GM12878 (cell line): ENCODE measurements around the gene ASXL2. TPM values are rescaled to one million over a fixed set of nuclear protein-coding genes. Genes with fewer than 3 reads are reported as not detected.

Experiments used
- ATAC-seq: fragments of 200-7000 bp; cut with Tn5 transposase; 3 replicates; pipeline ENCODE4 v1.9.1; 2020; ENCODE audit warnings: mild to moderate bottlenecking, moderate library complexity
- BruUV-seq: library from RNA; stranded (reverse); fragments of 400-500 nt; replicated peaks from 2 replicates; lab custom pipeline; 2021; lab: Mats Ljungman, UMichigan
- CTCF ChIA-PET: fragments of 300-600 bp; sonication (Branson Sonifier 250); formaldehyde crosslinking; extraction: SDS; loops from one replicate; lab custom pipeline; 2021; ENCODE audit warnings: inconsistent platforms; lab: Yijun Ruan, JAX
- POLR2A ChIA-PET: fragments of 350-600 bp; formaldehyde crosslinking; extraction: SDS; loops from one replicate; lab custom pipeline; 2021; ENCODE audit warnings: inconsistent platforms; lab: Charles Lee
- RAD21 ChIA-PET: fragments of 300-600 bp; sonication (Branson Sonifier 250); formaldehyde crosslinking; loops from one replicate; lab custom pipeline; 2023; ENCODE audit warnings: antibody characterized with exemption; ENCODE audit not compliant: unreplicated experiment; lab: Charles Lee
- SMC1A ChIA-PET: fragments of 300-600 bp; sonication (Branson Sonifier 250); formaldehyde crosslinking; loops from one replicate; lab custom pipeline; 2023; ENCODE audit not compliant: unreplicated experiment, uncharacterized antibody; lab: Charles Lee
- DNase-seq: peaks from one replicate; pipeline ENCODE4 v3.0.0-alpha.2; 2011; ENCODE audit warnings: low read depth, low spot score
- FAIRE-seq: peaks from 3 replicates; lab custom pipeline; 2011; peaks lifted over from hg19 to GRCh38; lab: Jason Lieb, UNC
- H2AFZ ChIP-seq: 2 replicates; pipeline ENCODE4 v1.6.0; 2011; ENCODE audit warnings: low read depth, low read length, control low read depth; ENCODE audit not compliant: control insufficient read depth
- H3K27ac ChIP-seq: 2 replicates; pipeline ENCODE4 v1.5.1; 2011; ENCODE audit warnings: control low read depth; ENCODE audit not compliant: control insufficient read depth, insufficient read depth
- H3K27me3 ChIP-seq, 2 experiments: replicated peaks in 1 of 2; 2 replicates each; pipeline versions ENCODE4 v1.6.0 to v1.6.1; 2011; ENCODE audit warnings: low read length in 1 of 2; ENCODE audit not compliant: control insufficient read depth in 2 of 2, insufficient read depth in 2 of 2
- H3K36me3 ChIP-seq, 2 experiments: 2 replicates each; pipeline ENCODE4 v1.5.1; 2011; ENCODE audit warnings: low read length in 1 of 2; ENCODE audit not compliant: control insufficient read depth in 2 of 2, insufficient read depth in 2 of 2
- H3K4me1 ChIP-seq: 2 replicates; pipeline ENCODE4 v1.6.1; 2011; ENCODE audit warnings: mild to moderate bottlenecking, low read length, moderate library complexity, mixed read lengths; ENCODE audit not compliant: control insufficient read depth, insufficient read depth
- H3K4me2 ChIP-seq: 2 replicates; pipeline ENCODE4 v1.6.0; 2011; ENCODE audit warnings: control low read depth; ENCODE audit not compliant: control insufficient read depth, insufficient read depth
- H3K4me3 ChIP-seq: fragments of 200-600 bp; sonication (generic); 2 replicates; pipeline ENCODE4 v1.5.1; 2016
- H3K79me2 ChIP-seq: 2 replicates; pipeline ENCODE4 v1.6.0; 2011; ENCODE audit warnings: low read length; ENCODE audit not compliant: control insufficient read depth, insufficient read depth
- H3K9ac ChIP-seq: 2 replicates; pipeline ENCODE4 v1.8.0; 2011; ENCODE audit warnings: low read length, control low read depth, mixed read lengths; ENCODE audit not compliant: control insufficient read depth, insufficient read depth
- H3K9me3 ChIP-seq: replicated peaks from 3 replicates; pipeline ENCODE4 v1.5.1; 2011; ENCODE audit warnings: mild to moderate bottlenecking, low read length; ENCODE audit not compliant: control insufficient read depth, insufficient read depth
- H4K20me1 ChIP-seq: 2 replicates; pipeline ENCODE4 v1.6.0; 2011; ENCODE audit not compliant: control insufficient read depth, insufficient read depth
- EZH2 ChIP-seq: IDR thresholded peaks from 2 replicates; pipeline ENCODE4 v1.6.1; 2012; ENCODE audit warnings: low read depth, mild to moderate bottlenecking, control low read depth, inconsistent platforms, low read length, borderline replicate concordance; ENCODE audit not compliant: control insufficient read depth
- HSF1 ChIP-seq: fragments of 150-350 bp; IDR thresholded peaks from 2 replicates; pipeline ENCODE4 v1.6.1; 2014; ENCODE audit warnings: mild to moderate bottlenecking, low read depth, low read length
- IKZF1 ChIP-seq: fragments of 450-650 bp; conservative IDR thresholded peaks from 2 replicates; pipeline ENCODE4 v1.6.1; 2017; ENCODE audit warnings: antibody characterized with exemption, mild to moderate bottlenecking
- RB1 ChIP-seq: fragments of 450-650 bp; formaldehyde crosslinking; IDR thresholded peaks from 2 replicates; pipeline ENCODE4 v1.6.1; 2017; ENCODE audit warnings: mild to moderate bottlenecking, borderline replicate concordance
- RELA ChIP-seq: fragments of 450-650 bp; IDR thresholded peaks from 2 replicates; pipeline ENCODE4 v1.8.0; 2014; ENCODE audit warnings: borderline replicate concordance; ENCODE audit not compliant: partially characterized antibody
- RFX5 ChIP-seq: IDR thresholded peaks from 2 replicates; pipeline ENCODE4 v1.6.1; 2011; ENCODE audit warnings: low read depth, low read length, improper control_type of control experiment
- STAT3 ChIP-seq: IDR thresholded peaks from 2 replicates; pipeline ENCODE4 v1.6.1; 2011; ENCODE audit warnings: low read depth, low read length, improper control_type of control experiment
- ZNF217 ChIP-seq: fragments of 450-650 bp; IDR thresholded peaks from 2 replicates; pipeline ENCODE4 v1.6.1; 2017; ENCODE audit warnings: antibody characterized with exemption, mild to moderate bottlenecking
- WGBS: methylation state at CpG from one replicate; pipeline ENCODE4 v1.1.6; 2016; ENCODE audit warnings: low lambda C conversion rate; ENCODE audit not compliant: insufficient replicate concordance, insufficient coverage; ENCODE audit errors: missing lambda C conversion rate; 5-methylcytosine and 5-hydroxymethylcytosine counted together
- in situ Hi-C: fragments of 300-500 bp; cut with MboI; formaldehyde crosslinking; loops from 9 replicates; pipeline ENCODE4 v1.14.3; 2018; ENCODE audit warnings: mixed read lengths
- intact Hi-C: fragments of 100-400 bp; cut with micrococcal nuclease; formaldehyde crosslinking; loops from one replicate; pipeline ENCODE4 v1.14.2; 2022; ENCODE audit not compliant: unreplicated experiment
- polyA plus RNA-seq, 11 experiments: library from polyadenylated mRNA; depleted of rRNA in 4 of 11; unstranded in 6 of 11; stranded (reverse) in 5 of 11; fragments of >200 nt; fragmentation: Nextera tagmentation in 4 of 11; fragmentation: Illumina TruSeq in 1 of 11; extraction: Ambion mirVana in 4 of 11; extraction: Trizol in 1 of 11; gene quantifications; 1 replicate in 1 of 11; 2 replicates in 10 of 11; pipeline versions ENCODE4 v1.2.1 to v1.2.3, GENCODE V29; 2011 to 2016; ENCODE audit warnings: inconsistent platforms in 2 of 11, missing spikeins in 2 of 11, low read depth in 1 of 11
- total RNA-seq, 4 experiments: library from RNA; depleted of rRNA in 3 of 4; stranded (reverse); fragments of >200 nt in 3 of 4; fragmentation: Illumina TruSeq in 1 of 4; extraction: Trizol in 1 of 4; gene quantifications; 2 replicates each; pipeline versions ENCODE4 v1.2.1 to v1.2.3, GENCODE V29; 2013 to 2021
- TF ChIP-seq, protein P1 (sequence below): fragments of 450-650 bp; IDR thresholded peaks from 2 replicates; pipeline ENCODE4 v1.6.1; 2016; ENCODE audit warnings: mild to moderate bottlenecking, moderate library complexity, borderline replicate concordance
- TF ChIP-seq, protein P2 (sequence below): fragments of 450-650 bp; formaldehyde crosslinking; IDR thresholded peaks from 2 replicates; pipeline ENCODE4 v1.4.0; 2022; ENCODE audit warnings: mild to moderate bottlenecking, moderate library complexity

Gene ASXL2
- total and polyA plus RNA-seq, 10 of the 15 experiments (the other 5 are each of a cell fraction or from before 2014, with no cell fraction given): 1.3 to 17.7 (median 5.5) TPM

GRCh38 chr2:25757906-25758305, 120.4 kb downstream of the ASXL2 start:
- Histone ChIP-seq H3K4me1 (no peaks in the 10 kb centered on the region), H4K20me1 (no peaks in the 10 kb centered on the region), H3K4me2 (no peak overlapping the region), H3K9ac (no peak overlapping the region)
- BruUV-seq: no TSS peak
- DNase-seq (no peak), FAIRE-seq (no peak)
- in situ Hi-C loops: no loop called here
- RAD21 ChIA-PET: no interaction called here
- TF ChIP-seq, protein P1, sequence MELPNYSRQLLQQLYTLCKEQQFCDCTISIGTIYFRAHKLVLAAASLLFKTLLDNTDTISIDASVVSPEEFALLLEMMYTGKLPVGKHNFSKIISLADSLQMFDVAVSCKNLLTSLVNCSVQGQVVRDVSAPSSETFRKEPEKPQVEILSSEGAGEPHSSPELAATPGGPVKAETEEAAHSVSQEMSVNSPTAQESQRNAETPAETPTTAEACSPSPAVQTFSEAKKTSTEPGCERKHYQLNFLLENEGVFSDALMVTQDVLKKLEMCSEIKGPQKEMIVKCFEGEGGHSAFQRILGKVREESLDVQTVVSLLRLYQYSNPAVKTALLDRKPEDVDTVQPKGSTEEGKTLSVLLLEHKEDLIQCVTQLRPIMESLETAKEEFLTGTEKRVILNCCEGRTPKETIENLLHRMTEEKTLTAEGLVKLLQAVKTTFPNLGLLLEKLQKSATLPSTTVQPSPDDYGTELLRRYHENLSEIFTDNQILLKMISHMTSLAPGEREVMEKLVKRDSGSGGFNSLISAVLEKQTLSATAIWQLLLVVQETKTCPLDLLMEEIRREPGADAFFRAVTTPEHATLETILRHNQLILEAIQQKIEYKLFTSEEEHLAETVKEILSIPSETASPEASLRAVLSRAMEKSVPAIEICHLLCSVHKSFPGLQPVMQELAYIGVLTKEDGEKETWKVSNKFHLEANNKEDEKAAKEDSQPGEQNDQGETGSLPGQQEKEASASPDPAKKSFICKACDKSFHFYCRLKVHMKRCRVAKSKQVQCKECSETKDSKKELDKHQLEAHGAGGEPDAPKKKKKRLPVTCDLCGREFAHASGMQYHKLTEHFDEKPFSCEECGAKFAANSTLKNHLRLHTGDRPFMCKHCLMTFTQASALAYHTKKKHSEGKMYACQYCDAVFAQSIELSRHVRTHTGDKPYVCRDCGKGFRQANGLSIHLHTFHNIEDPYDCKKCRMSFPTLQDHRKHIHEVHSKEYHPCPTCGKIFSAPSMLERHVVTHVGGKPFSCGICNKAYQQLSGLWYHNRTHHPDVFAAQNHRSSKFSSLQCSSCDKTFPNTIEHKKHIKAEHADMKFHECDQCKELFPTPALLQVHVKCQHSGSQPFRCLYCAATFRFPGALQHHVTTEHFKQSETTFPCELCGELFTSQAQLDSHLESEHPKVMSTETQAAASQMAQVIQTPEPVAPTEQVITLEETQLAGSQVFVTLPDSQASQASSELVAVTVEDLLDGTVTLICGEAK: no peak
- TF ChIP-seq EZH2 (no peak), STAT3 (no peak), ZNF217 (no peak), RELA (no peak), HSF1 (no peak), RFX5 (no peak), IKZF1 (no peak), RB1 (no peak)
- TF ChIP-seq, protein P2, sequence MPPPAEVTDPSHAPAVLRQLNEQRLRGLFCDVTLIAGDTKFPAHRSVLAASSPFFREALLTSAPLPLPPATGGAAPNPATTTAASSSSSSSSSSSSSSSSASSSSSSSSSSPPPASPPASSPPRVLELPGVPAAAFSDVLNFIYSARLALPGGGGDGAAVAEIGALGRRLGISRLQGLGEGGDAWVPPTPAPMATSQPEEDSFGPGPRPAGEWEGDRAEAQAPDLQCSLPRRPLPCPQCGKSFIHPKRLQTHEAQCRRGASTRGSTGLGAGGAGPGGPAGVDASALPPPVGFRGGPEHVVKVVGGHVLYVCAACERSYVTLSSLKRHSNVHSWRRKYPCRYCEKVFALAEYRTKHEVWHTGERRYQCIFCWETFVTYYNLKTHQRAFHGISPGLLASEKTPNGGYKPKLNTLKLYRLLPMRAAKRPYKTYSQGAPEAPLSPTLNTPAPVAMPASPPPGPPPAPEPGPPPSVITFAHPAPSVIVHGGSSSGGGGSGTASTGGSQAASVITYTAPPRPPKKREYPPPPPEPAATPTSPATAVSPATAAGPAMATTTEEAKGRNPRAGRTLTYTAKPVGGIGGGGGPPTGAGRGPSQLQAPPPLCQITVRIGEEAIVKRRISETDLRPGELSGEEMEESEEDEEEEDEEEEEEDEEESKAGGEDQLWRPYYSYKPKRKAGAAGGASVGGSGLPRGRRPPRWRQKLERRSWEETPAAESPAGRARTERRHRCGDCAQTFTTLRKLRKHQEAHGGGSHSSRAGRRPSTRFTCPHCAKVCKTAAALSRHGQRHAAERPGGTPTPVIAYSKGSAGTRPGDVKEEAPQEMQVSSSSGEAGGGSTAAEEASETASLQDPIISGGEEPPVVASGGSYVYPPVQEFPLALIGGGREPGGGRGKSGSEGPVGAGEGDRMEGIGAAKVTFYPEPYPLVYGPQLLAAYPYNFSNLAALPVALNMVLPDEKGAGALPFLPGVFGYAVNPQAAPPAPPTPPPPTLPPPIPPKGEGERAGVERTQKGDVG (CRISPR knock-in tag): no peak
- TF ChIP-seq, all 136 proteins: peak for 0
- Histone ChIP-seq H3K27ac (no peak overlapping the region), H3K79me2 (no peaks in the 10 kb centered on the region), H3K27me3 (no peaks in the 10 kb centered on the region), H3K9me3 (no peaks in the 10 kb centered on the region), H3K36me3 (peaks cover 2 to 5% of the 10 kb centered on the region in 2 experiments), H3K4me3 (no peak overlapping the region), H2AFZ (no peak overlapping the region)
- ATAC-seq: no peak
- CTCF ChIA-PET: interaction anchor here (0.6 to 0.9 kb wide), 3 partner anchors 12 to 150 kb away, joined by 3 to 7 read pairs (median 4); no protein-coding TSS in a partner anchor
- POLR2A ChIA-PET: interaction anchor here (0.6 kb wide), 1 partner anchor 1328 kb away, joined by 6 read pairs; no protein-coding TSS in a partner anchor
- SMC1A ChIA-PET: interaction anchor here (1.0 to 1.1 kb wide), 2 partner anchors 9 to 54 kb away, joined by 3 read pairs; no protein-coding TSS in a partner anchor
- intact Hi-C loops: no loop called here
- WGBS: 92% methylated on average over 1 of the region's 1 CpG
